RWPE1 (cell line): ENCODE data around the gene GSTM4.
"Not testable (repeated sequence)": the region's sequence is repeated elsewhere in the genome, so short reads cannot be mapped to it uniquely, and the experiment has no call there.

ENCODE experiments used
- CTCF ChIA-PET: fragments of 350-600 bp; sonication (Branson Sonifier 250); formaldehyde crosslinking; extraction: SDS; loops from one replicate; lab custom pipeline; 2021; lab: Yijun Ruan, JAX
- POLR2A ChIA-PET: fragments of 400-600 bp; formaldehyde crosslinking; extraction: SDS; loops from one replicate; lab custom pipeline; 2020; ENCODE audit warnings: antibody characterized with exemption; ENCODE audit not compliant: low non-redundant PET; lab: Yijun Ruan, JAX
- DNase-seq: peaks from one replicate; pipeline ENCODE4 v3.0.0; 2012; ENCODE audit warnings: low spot score
- H3K27ac ChIP-seq: fragments of 450-650 bp; 2 replicates; pipeline ENCODE4 v1.5.1; 2017
- TF ChIP-seq, protein P1 (sequence below): fragments of 450-650 bp; conservative IDR thresholded peaks from 2 replicates; pipeline ENCODE4 v1.5.1; 2017; ENCODE audit warnings: low read depth, mild to moderate bottlenecking

GSTM4 gene

DNA sequence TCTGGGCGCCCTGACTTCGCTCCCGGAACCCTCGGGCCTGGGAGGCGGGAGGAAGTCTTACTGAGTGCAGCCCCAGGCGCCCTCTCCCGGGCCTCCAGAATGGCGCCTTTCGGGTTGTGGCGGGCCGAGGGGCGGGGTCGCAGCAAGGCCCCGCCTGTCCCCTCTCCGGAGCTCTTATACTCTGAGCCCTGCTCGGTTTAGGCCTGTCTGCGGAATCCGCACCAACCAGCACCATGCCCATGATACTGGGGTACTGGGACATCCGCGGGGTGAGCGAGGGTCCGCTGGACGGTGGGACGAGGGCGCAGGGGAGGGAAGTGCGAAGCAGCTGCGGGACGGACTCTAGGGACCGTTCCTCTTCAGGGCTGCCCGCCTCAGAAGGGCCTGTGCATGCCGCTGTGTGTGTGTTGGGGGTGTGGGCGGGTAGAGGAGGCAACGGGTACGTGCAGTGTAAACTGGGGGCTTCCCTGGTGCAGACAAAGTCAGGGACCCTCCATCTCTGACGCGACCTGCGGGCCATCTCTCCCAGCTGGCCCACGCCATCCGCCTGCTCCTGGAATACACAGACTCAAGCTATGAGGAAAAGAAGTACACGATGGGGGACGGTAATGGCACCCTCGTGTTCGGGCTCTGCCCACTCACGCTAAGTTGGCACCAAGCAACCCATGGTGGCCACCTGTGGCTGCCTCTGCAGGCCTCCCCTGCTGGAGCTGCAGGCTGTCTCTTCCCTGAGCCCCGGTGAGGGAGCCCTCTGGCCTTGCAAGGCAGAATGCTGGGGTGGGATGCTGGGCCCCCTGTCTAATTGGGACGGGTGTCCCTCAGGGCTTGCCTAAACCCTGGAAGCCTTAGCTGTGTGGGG is 32.0 kb downstream of the GSTM4 start, which contains the start of gene GSTM1:
Gene GSTM1, plus strand, starts transcription at position 177 of the 859 bp plus-strand sequence. Its CDS starts 57 bp downstream, at position 234.
- CTCF ChIA-PET = no interaction called here
- POLR2A ChIA-PET = no interaction called here
- no peak for DNase-seq
- TF ChIP-seq, protein P1, sequence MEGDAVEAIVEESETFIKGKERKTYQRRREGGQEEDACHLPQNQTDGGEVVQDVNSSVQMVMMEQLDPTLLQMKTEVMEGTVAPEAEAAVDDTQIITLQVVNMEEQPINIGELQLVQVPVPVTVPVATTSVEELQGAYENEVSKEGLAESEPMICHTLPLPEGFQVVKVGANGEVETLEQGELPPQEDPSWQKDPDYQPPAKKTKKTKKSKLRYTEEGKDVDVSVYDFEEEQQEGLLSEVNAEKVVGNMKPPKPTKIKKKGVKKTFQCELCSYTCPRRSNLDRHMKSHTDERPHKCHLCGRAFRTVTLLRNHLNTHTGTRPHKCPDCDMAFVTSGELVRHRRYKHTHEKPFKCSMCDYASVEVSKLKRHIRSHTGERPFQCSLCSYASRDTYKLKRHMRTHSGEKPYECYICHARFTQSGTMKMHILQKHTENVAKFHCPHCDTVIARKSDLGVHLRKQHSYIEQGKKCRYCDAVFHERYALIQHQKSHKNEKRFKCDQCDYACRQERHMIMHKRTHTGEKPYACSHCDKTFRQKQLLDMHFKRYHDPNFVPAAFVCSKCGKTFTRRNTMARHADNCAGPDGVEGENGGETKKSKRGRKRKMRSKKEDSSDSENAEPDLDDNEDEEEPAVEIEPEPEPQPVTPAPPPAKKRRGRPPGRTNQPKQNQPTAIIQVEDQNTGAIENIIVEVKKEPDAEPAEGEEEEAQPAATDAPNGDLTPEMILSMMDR = no peak
- H3K27ac ChIP-seq = no peak within 1 kb of the TSS

DNA sequence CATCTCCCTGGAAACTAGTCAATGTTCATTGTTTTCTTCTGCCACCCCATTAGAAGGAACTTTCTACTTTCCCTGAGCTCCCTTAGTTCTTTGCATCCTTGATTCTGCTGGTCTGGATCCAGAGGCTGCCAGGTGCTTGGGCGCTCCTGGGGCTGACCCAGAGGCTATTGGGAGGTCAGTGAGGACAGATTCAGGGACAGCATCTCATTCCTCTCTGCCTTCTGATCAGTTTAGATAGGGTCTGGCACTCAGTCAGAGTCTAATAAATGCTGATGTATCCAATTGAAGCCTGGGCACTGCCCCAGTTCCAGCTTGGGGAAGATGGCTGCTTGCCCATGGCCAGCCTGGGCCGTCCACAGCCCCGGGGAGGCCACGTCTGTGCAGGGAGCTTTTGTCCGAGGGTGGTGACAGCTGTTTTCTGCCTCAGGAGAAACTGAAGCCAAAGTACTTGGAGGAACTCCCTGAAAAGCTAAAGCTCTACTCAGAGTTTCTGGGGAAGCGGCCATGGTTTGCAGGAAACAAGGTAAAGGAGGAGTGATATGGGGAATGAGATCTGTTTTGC is 34.0 kb downstream of the GSTM4 start:
- no peak overlapping the region for H3K27ac ChIP-seq
- POLR2A ChIA-PET = no interaction called here
- no peak for DNase-seq
- TF ChIP-seq, protein P1 = no peak
- CTCF ChIA-PET = no interaction called here

DNA sequence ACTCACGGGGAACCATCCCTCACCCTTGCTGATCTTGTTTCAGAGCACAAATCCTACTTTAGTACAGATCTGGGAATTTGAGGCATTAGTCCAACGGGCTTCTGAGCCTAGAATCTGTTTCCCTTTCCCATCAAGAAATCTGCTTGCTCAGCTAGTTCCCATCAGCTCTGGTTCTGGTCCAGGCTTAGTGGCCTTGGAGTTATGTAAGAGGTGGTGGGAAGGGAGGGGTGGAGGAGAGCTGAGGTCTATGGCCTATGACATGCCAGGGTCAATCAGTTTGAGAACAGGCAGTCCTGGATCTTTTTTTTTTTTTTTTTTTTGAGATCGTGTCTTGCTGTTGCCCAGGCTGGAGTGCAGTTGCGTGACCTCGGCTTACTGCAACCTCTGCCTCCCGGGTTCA is 35.9 kb downstream of the GSTM4 start:
- POLR2A ChIA-PET = no interaction called here
- CTCF ChIA-PET = interaction anchor here (0.5 kb wide), 1 partner anchor 197 kb away, joined by 3 read pairs; no protein-coding TSS in a partner anchor

DNA sequence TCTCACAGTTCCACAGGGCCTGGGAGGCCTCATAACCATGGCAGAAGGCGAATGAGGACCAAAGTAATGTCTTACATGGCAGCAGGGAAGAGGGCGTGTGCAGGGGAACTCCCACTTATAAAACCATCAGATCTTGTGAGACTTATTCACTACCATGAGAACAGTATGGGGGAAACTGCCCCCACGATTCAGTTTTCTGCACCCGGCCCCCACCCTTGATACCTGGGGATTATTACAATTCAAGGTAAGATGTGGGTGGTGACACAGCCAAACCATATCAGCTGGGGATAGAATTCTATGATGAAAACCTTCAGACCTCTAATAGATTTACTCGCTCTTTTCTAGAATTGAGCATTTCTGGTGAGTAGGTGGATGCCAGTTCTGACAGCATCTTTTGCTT is 38.5 kb downstream of the GSTM4 start:
- H3K27ac ChIP-seq, POLR2A ChIA-PET, DNase-seq, CTCF ChIA-PET: not testable (repeated sequence)

More for the DNA sequence above, 35.9 kb downstream of the GSTM4 start:
- H3K27ac ChIP-seq = no peak overlapping the region
- TF ChIP-seq, protein P1 = no peak
- no peak for DNase-seq

DNA sequence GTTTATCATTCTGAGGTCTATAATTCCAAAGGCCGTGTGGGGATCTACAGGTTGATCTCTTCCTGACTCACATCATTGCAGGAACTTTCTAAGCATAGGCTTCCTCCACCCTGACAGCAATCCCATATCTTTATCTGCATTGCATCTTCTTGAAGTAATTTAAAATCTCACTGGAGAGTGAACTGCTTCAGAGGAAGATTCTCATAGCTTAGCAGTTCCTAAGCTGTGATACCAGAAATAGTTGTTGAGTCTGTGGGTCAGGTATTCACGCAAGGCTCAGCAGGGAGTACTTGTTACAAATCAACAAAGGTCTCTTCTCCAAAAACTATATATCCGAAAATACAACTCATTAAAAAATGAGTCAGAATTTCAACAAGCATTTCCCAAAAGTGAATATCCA is 39.2 kb downstream of the GSTM4 start:
- H3K27ac ChIP-seq, CTCF ChIA-PET, POLR2A ChIA-PET, DNase-seq: not testable (repeated sequence)

DNA sequence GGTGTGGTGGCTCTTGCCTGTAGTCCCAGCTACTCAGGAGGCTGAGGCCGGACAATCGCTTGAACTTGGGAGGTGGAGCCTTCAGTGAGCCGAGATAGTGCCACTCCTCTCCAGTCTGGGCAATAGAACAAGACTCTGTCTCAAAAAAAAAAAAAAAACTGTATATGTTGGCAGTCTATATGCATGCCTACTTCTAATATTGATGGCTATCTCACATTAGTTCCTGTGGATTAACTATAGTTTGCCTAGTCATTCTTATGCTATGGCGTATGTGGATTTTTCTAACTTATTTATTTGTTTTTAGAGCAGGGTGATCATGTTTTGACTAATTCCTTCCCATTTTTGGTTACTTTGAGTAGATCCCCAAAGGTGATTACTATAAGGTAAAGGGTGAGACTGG is 41.2 kb downstream of the GSTM4 start:
- DNase-seq = no peak
- no peak overlapping the region for H3K27ac ChIP-seq
- ChIA-PET POLR2A (no interaction called here), CTCF (no interaction called here)
- TF ChIP-seq, protein P1 = no peak

DNA sequence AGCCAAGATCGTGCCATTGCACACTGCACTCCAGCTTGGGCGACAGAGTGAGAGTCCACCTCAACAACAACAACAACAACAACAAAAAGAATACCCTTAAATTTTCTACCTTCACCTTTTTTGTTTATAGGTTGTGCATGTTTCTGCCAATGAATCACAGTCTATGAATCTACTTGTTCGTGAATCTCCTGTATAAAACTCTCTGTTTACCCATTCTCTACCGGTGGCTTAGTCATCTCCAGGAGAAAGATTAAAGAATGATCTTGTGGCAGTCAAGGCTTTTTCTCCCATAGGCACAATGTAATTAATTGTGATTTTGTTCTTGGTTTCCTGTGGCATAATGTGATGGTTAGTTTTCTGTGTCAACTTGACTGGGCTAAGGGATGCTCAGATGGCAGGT is 42.0 kb downstream of the GSTM4 start:
- DNase-seq, CTCF ChIA-PET, POLR2A ChIA-PET, H3K27ac ChIP-seq: not testable (repeated sequence)

DNA sequence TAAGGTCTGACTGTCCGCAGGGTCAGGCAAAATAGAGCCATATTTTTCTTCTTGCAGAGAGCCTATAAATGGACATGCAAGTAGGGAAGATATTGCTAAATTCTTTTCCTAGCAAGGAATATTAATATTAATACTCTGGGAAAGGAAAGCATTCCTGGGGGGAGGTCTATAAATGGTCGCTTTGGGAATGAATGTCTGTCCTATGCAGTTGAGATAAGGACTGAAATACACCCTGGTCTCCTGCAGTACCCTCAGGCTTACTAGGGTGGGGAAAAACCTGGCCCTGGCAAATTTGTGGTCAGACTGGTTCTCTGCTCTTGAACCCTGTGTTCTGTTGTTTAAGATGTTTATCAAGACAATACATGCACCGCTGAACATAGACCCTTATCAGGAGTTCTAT is 47.0 kb downstream of the GSTM4 start:
- DNase-seq, POLR2A ChIA-PET, CTCF ChIA-PET, H3K27ac ChIP-seq: not testable (repeated sequence)
